GM18526 (cell line): ENCODE results near the gene PEAK3.

Experiments
- POLR2A ChIP-seq: IDR thresholded peaks from 3 replicates; pipeline ENCODE4 v1.6.1; 2011; ENCODE audit not compliant: insufficient read length; ENCODE audit errors: extremely low read depth

PEAK3 gene

DNA sequence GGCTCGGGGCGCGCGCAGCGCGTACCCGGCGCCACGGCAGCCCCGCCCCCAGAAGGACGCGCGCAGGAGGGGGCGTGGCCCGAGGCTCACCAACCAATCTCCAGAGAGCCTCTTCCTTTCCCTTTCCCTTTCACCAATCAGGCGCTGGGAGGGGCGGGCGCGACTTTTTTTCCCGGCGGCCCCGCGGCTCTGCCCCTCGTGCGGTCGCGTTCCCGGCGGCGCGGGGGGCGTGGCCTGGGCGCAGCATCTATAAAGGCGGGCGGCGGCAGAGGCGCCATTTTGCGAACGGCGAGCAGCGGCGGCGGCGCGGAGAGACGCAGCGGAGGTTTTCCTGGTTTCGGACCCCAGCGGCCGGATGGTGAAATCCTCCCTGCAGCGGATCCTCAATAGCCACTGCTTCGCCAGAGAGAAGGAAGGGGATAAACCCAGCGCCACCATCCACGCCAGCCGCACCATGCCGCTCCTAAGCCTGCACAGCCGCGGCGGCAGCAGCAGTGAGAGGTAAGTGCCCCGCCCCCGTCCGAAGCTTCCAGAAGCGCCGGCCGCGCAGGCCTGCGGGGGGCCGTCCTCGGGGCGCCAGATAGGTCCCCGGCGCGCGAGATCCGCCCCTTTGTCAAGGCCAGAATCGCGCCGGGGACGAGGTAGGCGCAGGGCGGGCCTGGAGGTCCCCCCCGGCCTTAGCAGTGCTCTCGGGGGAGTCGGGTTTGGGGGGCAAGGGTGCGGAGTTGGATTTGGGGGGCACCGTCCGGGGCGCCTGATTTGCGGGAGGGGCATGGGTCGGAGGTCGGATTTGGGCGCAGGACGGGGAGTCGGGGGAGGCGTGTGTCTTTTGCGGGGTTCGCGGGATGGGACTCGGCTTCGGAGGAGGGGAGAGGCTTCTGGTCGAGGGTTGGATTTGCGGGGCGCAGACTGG lies 12.5 kb downstream of the PEAK3 start:
- peak; percentile 99 for TF ChIP-seq POLR2A

GRCh38 chr19:2268861-2269243 lies 13.1 kb downstream of the PEAK3 start:
- no peak for TF ChIP-seq POLR2A

GRCh38 chr19:2268480-2268830 lies 13.5 kb downstream of the PEAK3 start:
- TF ChIP-seq POLR2A: no peak

- no peak for TF ChIP-seq POLR2A
Observed at GRCh38 chr19:2266183-2266993, 15.6 kb downstream of the PEAK3 start.

GRCh38 chr19:2261438-2262172 lies 20.4 kb downstream of the PEAK3 start:
- no peak for TF ChIP-seq POLR2A

DNA sequence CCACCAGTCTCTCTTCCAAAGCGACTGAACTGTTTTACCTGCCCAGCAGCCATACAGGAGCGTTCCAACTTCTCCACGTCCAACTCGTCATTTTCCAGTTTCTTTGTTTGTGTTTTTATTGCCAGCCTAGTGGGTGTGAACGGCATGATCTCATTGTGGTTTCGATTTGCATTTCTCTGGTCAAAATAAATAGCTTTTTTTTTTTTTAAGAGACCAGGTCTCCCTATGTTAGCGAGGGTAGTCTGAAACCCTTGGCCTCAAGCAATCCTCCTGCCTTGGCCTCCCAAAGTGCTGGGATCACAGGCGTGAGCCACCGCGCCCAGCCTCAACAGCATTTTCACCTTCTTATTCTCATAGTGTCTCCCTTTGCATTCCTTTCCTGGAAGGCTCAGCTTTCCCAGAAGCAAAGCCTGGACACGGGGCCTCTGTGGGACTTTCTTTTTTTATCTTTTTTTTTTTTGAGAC lies 21.6 kb downstream of the PEAK3 start:
- no peak for TF ChIP-seq POLR2A

DNA sequence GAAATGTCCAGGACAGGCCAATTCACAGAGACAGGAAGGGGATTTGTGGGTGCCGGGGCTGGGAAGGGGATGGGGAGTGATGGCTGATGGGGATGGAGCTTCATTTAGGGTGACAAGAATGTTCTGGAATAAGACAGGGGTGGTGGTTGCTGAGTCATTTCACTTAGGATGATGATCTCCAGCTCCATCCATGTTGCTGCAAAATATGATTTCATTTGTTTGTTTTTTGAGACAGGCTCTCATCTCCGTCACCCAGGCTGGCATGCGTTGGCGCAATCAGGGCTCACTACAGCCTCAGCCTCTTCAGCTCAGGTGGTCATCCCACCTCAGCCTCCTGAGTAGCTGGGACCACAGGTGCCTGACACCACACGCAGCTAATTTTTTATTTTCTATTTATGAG lies 22.6 kb downstream of the PEAK3 start:
- no peak for TF ChIP-seq POLR2A

GRCh38 chr19:2255982-2256685 lies 25.8 kb downstream of the PEAK3 start, which contains the start of gene JSRP1:
JSRP1 (minus strand) TSS chr19:2256417; CDS start chr19:2255314, 1,103 bp downstream.
- no peak for TF ChIP-seq POLR2A

- TF ChIP-seq POLR2A: no peak
Observed at GRCh38 chr19:2255112-2255845, 26.7 kb downstream of the PEAK3 start.

- TF ChIP-seq POLR2A: no peak
Observed at GRCh38 chr19:2254064-2254872, 27.7 kb downstream of the PEAK3 start.

GRCh38 chr19:2253106-2254063 lies 28.6 kb downstream of the PEAK3 start:
- no peak for TF ChIP-seq POLR2A

DNA sequence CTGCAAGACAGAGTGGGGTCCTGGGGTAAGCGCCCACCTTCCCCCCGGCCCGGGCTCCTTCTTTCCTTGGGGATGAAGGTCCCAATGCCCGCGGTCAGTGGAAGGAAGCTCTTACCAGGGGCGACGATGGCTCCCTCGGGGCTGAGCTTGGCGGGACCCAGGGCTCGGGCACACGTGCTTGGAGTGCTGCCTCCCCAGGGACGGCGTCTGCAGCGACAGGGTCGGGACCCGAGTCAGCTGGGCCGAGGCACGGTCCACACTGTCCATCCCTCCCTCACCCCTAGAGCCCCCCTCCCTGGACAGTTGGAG lies 29.2 kb downstream of the PEAK3 start:
- no peak for TF ChIP-seq POLR2A
